ES-I3 (cell line): ENCODE results near the gene ZNF778.
A peak's percentile ranks its signal among the peaks of the same experiment; 100 is the strongest.
"Not testable (repeated sequence)": the region's sequence is repeated elsewhere in the genome, so short reads cannot be mapped to it uniquely, and the experiment has no call there.

Experiments
- H3K36me3 ChIP-seq: 2 replicates; pipeline ENCODE4 v1.6.1; 2013; ENCODE audit warnings: mild to moderate bottlenecking, low read length, control low read depth, moderate library complexity; ENCODE audit not compliant: insufficient read depth
- H3K4me1 ChIP-seq: 2 replicates; pipeline ENCODE4 v1.6.1; 2013; ENCODE audit warnings: mild to moderate bottlenecking, control low read depth, low read length; ENCODE audit not compliant: insufficient read depth
- H3K9ac ChIP-seq: 2 replicates; pipeline ENCODE4 v1.6.1; 2013; ENCODE audit warnings: low read depth, mild to moderate bottlenecking, low read length, moderate library complexity
- H3K9me3 ChIP-seq: 2 replicates; pipeline ENCODE4 v1.6.1; 2013; ENCODE audit warnings: mild to moderate bottlenecking, low read length, moderate library complexity; ENCODE audit not compliant: control insufficient read depth, insufficient read depth

ZNF778 gene

GRCh38 chr16:89244264-89244663, 26.8 kb downstream of the ZNF778 start:
- not testable (repeated sequence) for H3K36me3 ChIP-seq, H3K9ac ChIP-seq, H3K9me3 ChIP-seq, H3K4me1 ChIP-seq

DNA sequence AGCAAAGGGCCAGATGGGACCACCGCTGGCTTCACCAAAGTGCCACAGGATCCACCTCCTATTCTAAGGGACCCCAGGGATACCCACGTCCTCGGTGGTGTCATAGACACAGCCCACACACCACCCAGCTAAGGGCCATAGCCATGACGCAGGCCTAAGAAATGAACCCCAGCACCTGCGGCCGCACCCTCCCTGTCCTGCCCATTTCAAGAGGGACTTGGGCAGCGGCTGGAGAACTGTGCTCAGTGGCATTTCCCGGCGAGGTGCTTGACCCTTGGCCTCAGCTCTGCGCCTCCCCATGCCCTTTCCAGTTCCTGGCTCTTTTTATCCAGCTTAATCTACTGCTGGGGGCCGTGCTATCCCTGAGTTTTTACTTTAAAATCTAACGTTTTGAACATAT, 27.3 kb downstream of the ZNF778 start:
- Histone ChIP-seq H3K36me3 (no peaks in the 10 kb centered on the region), H3K4me1 (no peaks in the 10 kb centered on the region), H3K9me3 (no peaks in the 10 kb centered on the region; the same call in 1 of the 2 replicates), H3K9ac (no peak overlapping the region)

- peak overlapping the region; percentile 63 for H3K9ac ChIP-seq
- H3K36me3 ChIP-seq: no peaks in the 10 kb centered on the region
- H3K9me3 ChIP-seq: peaks cover 8% of the 10 kb centered on the region; the same call in 1 of the 2 replicates
- no peaks in the 10 kb centered on the region for H3K4me1 ChIP-seq
Observed at GRCh38 chr16:89246383-89246902, 28.9 kb downstream of the ZNF778 start.

GRCh38 chr16:89246903-89247733, 29.6 kb downstream of the ZNF778 start:
- peaks cover 8% of the 10 kb centered on the region; the same call in 1 of the 2 replicates for H3K9me3 ChIP-seq
- peak overlapping the region; percentile 63 for H3K9ac ChIP-seq
- H3K4me1 ChIP-seq: no peaks in the 10 kb centered on the region
- H3K36me3 ChIP-seq: no peaks in the 10 kb centered on the region

- H3K4me1 ChIP-seq, H3K9me3 ChIP-seq, H3K36me3 ChIP-seq: not testable (repeated sequence)
- peak overlapping the region; percentile 53; the same call in 1 of the 2 replicates for H3K9ac ChIP-seq
Observed at GRCh38 chr16:89247734-89248075, 30.2 kb downstream of the ZNF778 start.

DNA sequence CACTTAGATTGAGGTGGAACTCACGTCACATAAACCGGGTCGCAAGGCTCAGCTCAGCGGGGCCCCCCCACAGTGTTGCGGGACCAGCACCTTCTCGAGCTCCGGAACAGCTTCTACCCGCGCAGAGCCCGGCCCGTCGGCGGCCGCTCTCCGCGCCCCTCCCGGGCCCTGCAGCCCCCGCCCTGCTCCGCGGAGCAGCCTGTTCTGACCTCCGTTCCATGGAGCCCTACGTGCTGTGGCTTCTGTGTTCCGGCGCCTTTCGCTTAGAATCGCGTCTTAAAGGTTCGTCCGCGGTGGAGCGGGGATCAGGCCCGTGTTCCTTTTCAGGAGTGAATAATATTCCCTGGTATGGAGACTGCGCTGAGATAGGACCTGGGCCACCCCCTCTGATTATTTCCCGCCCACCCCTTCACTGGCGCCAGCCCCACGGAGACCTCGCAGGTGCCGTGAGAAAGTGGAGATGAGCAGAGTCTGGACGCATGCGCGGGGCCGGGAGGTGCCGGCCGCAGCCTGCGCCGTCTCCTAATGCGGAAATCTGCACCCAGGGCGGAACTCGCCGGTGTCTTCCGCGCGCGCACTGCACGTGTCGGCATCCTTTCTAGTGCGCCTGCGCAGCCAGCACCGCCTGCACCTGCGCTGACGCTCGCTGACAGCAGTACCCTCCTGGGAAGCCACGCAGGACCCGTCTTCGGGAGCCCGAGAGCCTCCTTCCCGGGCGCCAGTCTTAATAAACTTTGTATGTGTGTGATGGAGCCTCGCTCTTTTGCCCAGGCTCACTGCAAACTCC, 30.9 kb downstream of the ZNF778 start:
- Histone ChIP-seq H3K4me1 (no peaks in the 10 kb centered on the region), H3K36me3 (no peaks in the 10 kb centered on the region), H3K9ac (peak overlapping the region; percentile 53; the same call in 1 of the 2 replicates), H3K9me3 (peaks cover 8% of the 10 kb centered on the region; the same call in 1 of the 2 replicates)

GRCh38 chr16:89253548-89254287, 36.2 kb downstream of the ZNF778 start:
- Histone ChIP-seq H3K9me3 (peaks cover 8% of the 10 kb centered on the region; the same call in 1 of the 2 replicates), H3K4me1 (peaks cover 4% of the 10 kb centered on the region; the same call in 1 of the 2 replicates), H3K36me3 (no peaks in the 10 kb centered on the region), H3K9ac (no peak overlapping the region)

DNA sequence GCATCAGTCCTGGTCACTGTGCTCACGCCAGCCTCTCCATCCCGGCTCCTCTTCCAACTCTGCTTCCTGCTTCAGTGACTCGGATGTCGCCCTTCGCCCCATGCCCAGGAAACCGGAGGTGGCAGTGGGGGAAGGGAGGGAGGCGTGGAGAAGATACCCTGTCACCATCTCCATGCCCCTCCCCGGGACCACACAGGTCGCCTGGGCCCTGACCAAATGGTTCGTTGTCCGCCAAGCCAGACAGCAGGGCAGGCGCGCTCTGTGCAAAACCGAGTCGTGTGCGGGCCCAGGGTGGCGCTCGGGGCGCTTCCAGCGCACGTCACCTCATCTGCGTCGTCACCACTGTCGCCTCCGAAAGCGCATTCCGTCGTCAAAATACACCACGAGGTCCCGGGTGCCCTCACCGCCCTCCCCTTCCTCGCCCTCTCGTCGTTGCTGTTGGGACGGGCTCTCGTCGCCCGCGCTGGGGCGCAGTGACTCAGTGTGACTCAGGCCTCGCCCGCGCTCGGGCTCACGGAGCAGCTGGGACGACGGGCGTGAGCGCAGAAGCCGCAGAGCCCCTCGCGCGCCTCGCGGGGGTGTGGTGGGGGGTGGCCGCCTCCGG, 39.2 kb downstream of the ZNF778 start:
- Histone ChIP-seq H3K9ac (peak overlapping the region; percentile 70), H3K36me3 (no peaks in the 10 kb centered on the region), H3K4me1 (peaks cover 4% of the 10 kb centered on the region; the same call in 1 of the 2 replicates), H3K9me3 (no peaks in the 10 kb centered on the region)

GRCh38 chr16:89257281-89257731, 39.8 kb downstream of the ZNF778 start:
- Histone ChIP-seq H3K36me3 (no peaks in the 10 kb centered on the region), H3K9ac (peak overlapping the region; percentile 70), H3K4me1 (peaks cover 4% of the 10 kb centered on the region; the same call in 1 of the 2 replicates)

GRCh38 chr16:89257757-89258465, 40.4 kb downstream of the ZNF778 start:
- H3K36me3 ChIP-seq: no peaks in the 10 kb centered on the region
- no peaks in the 10 kb centered on the region for H3K9me3 ChIP-seq
- peaks cover 4% of the 10 kb centered on the region; the same call in 1 of the 2 replicates for H3K4me1 ChIP-seq
- H3K9ac ChIP-seq: peak overlapping the region; percentile 70

More at GRCh38 chr16:89257281-89257731, 39.8 kb downstream of the ZNF778 start:
- no peaks in the 10 kb centered on the region for H3K9me3 ChIP-seq

- not testable (repeated sequence) for H3K9me3 ChIP-seq, H3K4me1 ChIP-seq, H3K36me3 ChIP-seq, H3K9ac ChIP-seq
Observed at GRCh38 chr16:89259901-89260300, 42.4 kb downstream of the ZNF778 start.

GRCh38 chr16:89261691-89262563, 44.4 kb downstream of the ZNF778 start:
- Histone ChIP-seq H3K36me3 (no peaks in the 10 kb centered on the region), H3K4me1 (peaks cover 4% of the 10 kb centered on the region; the same call in 1 of the 2 replicates), H3K9ac (no peak overlapping the region), H3K9me3 (no peaks in the 10 kb centered on the region)
